SK-N-SH treated with all-trans-retinoic acid at 6 μM for 48 hours (cell line): ENCODE data around the gene RAMP3.

Experiments
- BACH2 ChIP-seq: fragments of 250-450 bp; sonication (Bioruptor Pico); IDR thresholded peaks from 2 replicates; pipeline ENCODE4 v1.9.0; 2021; ENCODE audit warnings: mild to moderate bottlenecking, borderline replicate concordance
- CSDC2 ChIP-seq: fragments of 250-450 bp; sonication (Bioruptor Pico); IDR thresholded peaks from 2 replicates; pipeline ENCODE4 v1.5.0; 2020; ENCODE audit warnings: mild to moderate bottlenecking, moderate library complexity
- CSRNP3 ChIP-seq: fragments of 250-450 bp; sonication (Bioruptor Pico); IDR thresholded peaks from 2 replicates; pipeline ENCODE4 v1.5.1; 2021; ENCODE audit warnings: mild to moderate bottlenecking, moderate library complexity
- GLIS3 ChIP-seq: fragments of 250-450 bp; sonication (Bioruptor Pico); IDR thresholded peaks from 2 replicates; pipeline ENCODE4 v1.5.0; 2020; ENCODE audit warnings: mild to moderate bottlenecking, moderate library complexity
- PATZ1 ChIP-seq: fragments of 250-450 bp; sonication (Bioruptor Pico); IDR thresholded peaks from 2 replicates; pipeline ENCODE4 v1.8.0; 2020; ENCODE audit warnings: mild to moderate bottlenecking, moderate library complexity, borderline replicate concordance
- POU6F1 ChIP-seq: fragments of 250-450 bp; sonication (Bioruptor Pico); IDR thresholded peaks from 2 replicates; pipeline ENCODE4 v1.8.0; 2021; ENCODE audit warnings: low read depth, mild to moderate bottlenecking, moderate library complexity, borderline replicate concordance
- RARB ChIP-seq: fragments of 250-450 bp; sonication (Bioruptor Pico); IDR thresholded peaks from 2 replicates; pipeline ENCODE4 v1.8.0; 2021; ENCODE audit warnings: mild to moderate bottlenecking, moderate library complexity
- SNAI2 ChIP-seq: fragments of 250-450 bp; sonication (Bioruptor Pico); IDR thresholded peaks from 2 replicates; pipeline ENCODE4 v1.5.0; 2020; ENCODE audit warnings: mild to moderate bottlenecking, moderate library complexity
- TOX ChIP-seq: fragments of 250-450 bp; sonication (Bioruptor Pico); IDR thresholded peaks from 2 replicates; pipeline ENCODE4 v1.8.0; 2021; ENCODE audit warnings: mild to moderate bottlenecking, moderate library complexity, borderline replicate concordance
- TSHZ2 ChIP-seq: fragments of 250-450 bp; sonication (Bioruptor Pico); IDR thresholded peaks from 2 replicates; pipeline ENCODE4 v1.5.0; 2020; ENCODE audit warnings: mild to moderate bottlenecking, moderate library complexity
- ZFP30 ChIP-seq: fragments of 450-650 bp; formaldehyde crosslinking; IDR thresholded peaks from 2 replicates; pipeline ENCODE4 v1.5.0; 2022; ENCODE audit warnings: mild to moderate bottlenecking, moderate library complexity
- ZNF565 ChIP-seq: fragments of 450-650 bp; formaldehyde crosslinking; conservative IDR thresholded peaks from 2 replicates; pipeline ENCODE4 v1.5.0; 2020; ENCODE audit warnings: low read depth, mild to moderate bottlenecking, moderate library complexity
- ZNF70 ChIP-seq: fragments of 450-650 bp; formaldehyde crosslinking; IDR thresholded peaks from 2 replicates; pipeline ENCODE4 v1.5.0; 2020; ENCODE audit warnings: mild to moderate bottlenecking, moderate library complexity

- TF ChIP-seq BACH2 (CRISPR knock-in tag) (no peak), RARB (no peak), POU6F1 (CRISPR knock-in tag) (no peak), PATZ1 (no peak), TOX (no peak), CSDC2 (CRISPR knock-in tag) (no peak), GLIS3 (CRISPR knock-in tag) (no peak), CSRNP3 (no peak), ZNF565 (no peak), ZFP30 (no peak), ZNF70 (no peak), TSHZ2 (no peak), SNAI2 (no peak)
These were observed 71.7 kb downstream of the RAMP3 start for GRCh38 chr7:45229156-45229920.
